Globus pallidus (tissue), 1 donor: ENCODE data around the gene SERTAD1.
"Not testable (repeated sequence)": the region's sequence is repeated elsewhere in the genome, so short reads cannot be mapped to it uniquely, and the experiment has no call there.

Experiments used
- DNase-seq: peaks from one replicate; pipeline ENCODE4 v3.0.0-alpha.2; 2015; ENCODE audit warnings: low spot score

The SERTAD1 gene

GRCh38 chr19:40425450-40426287, at the start of gene SERTAD1:
TSS of gene SERTAD1 (minus strand) at chr19:40425992. CDS start at chr19:40423546, 2,446 bp downstream.
- DNase-seq = peak; percentile 100

DNA sequence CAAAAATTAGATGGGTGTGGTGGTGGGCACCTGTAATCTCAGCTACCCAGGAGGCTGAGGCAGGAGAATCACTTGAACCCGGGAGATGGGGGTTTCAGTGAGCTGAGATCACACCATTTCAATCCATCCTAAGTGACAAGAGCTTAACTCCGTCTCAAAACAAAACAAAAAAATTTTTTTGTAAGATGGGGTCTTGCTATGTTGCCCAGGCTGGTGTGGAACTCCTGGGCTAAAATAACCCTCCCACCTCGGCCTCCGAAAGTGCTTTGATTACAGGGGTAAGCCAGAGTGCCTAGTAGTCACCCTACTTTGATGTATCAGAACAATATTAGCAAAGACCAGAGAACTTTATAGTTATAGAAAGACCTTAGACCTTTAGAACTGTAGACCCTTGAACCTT, 48.9 kb upstream of the SERTAD1 start:
- DNase-seq = no peak

GRCh38 chr19:40472516-40472915, 46.7 kb upstream of the SERTAD1 start:
- DNase-seq = no peak

DNA sequence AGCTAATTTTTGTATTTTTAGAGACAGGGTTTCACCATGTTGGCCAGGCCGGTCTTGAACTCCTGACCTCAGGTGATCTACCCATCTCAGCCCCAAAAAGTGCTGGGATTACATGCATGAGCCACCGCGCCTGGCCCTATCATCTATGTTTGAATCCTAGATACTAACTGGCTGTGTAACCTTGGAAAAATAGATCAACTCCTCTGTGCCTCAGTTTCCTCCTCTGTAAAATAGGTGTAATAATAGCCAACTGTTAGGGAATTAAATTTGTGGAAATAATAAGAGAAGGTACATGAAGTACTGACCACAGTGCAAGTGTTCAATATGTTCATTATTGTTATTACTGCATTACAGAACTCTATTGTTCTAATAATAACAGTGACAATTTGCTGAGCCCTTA, 45.3 kb upstream of the SERTAD1 start:
- DNase-seq = no peak

DNA sequence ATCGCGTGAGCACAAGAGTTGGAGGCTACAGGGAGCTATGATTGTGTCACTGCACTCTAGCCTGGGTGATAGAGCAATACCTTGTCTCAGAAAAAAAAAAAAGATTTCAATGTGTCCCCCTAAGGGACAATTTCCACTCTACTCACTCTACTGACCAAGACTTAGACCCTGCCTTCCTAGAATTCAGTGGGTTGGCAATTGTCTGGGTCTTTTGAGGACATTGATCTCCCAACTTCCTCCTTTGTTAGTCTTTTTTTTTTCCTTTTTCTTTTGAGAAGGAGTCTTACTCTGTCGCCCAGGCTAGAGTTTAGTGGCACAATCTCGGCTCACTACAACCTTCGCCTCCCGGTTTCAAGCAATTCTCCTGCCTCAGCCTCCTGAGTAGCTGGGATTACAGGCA, 43.2 kb upstream of the SERTAD1 start:
- DNase-seq = no peak

GRCh38 chr19:40466985-40467734, 41.4 kb upstream of the SERTAD1 start, which contains the start of gene SPTBN4:
TSS of gene SPTBN4 (plus strand) at chr19:40467001. CDS start at chr19:40472622, 5,621 bp downstream.
- no peak for DNase-seq

DNA sequence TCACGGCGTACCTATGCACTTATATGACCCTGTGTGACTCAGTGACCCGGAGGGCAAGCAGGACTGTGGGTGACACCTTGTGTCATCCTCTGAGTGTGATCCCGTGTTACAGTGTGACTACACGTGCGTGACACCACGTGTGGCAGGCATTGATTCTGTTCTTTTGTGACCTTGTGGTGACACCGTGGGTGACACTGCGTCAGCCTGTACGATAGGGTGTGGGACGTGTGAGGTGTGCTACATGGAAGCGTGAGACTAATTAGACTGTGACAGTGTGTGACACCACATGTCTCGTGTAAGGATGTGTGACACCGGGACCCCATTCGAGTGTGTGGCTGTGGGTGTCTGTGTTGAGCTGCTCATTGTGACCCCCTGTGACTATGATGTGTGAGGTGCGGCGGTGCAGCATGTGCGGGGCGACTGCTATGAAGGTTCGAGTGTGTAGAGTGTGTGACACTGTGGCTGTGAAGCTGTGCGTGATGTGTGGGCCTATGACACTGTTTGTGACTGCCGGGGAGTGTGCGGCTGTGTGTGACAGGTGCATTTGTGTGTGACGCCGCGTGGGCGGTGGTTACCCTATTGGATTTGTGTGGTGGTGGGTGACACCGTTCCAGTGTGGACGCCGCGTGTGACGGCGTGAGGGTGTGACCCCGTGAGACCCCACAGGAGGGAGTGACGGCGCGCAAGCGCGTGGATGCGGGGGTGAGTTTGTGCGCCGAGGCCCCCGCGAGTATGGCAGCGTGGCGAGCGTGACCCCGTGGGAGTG, 40.6 kb upstream of the SERTAD1 start:
- no peak for DNase-seq

DNA sequence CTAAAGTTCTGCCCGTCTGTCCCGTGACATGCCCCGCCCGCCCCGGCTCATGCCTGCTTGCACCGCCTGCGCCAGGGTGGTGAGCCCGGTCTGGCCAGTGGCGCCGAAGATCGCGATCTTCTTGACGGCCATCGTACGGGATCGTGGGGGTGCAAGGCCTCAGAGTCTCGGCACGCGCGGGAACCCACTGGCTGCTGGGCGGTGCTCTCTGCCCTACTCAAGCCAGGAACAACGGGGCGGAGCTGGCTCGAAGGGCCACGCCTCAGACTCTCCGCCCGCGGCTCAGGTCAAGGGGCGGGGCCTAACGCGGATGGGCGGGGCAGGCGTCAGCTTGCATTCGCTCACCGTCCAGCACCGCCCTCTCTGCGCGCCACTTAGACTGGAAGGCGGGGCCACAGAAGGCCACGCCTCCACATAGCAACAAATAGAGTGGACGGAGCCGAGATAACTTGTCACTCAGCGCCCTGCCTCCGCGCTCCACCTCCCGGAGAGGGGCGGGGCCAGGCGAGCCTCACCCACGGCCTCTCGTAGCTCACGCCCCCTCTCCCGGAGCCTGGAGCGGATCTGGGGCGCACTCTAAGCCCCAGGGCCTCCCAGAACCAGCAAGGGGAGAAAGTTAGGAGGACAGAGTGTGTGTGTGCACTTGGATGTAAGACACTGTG, 39.9 kb upstream of the SERTAD1 start, which contains the start of gene BLVRB:
TSS of gene BLVRB (minus strand) at position 189 of the 662 bp plus-strand sequence. CDS start at position 132, 57 bp downstream.
- DNase-seq = peak; percentile 100

DNA sequence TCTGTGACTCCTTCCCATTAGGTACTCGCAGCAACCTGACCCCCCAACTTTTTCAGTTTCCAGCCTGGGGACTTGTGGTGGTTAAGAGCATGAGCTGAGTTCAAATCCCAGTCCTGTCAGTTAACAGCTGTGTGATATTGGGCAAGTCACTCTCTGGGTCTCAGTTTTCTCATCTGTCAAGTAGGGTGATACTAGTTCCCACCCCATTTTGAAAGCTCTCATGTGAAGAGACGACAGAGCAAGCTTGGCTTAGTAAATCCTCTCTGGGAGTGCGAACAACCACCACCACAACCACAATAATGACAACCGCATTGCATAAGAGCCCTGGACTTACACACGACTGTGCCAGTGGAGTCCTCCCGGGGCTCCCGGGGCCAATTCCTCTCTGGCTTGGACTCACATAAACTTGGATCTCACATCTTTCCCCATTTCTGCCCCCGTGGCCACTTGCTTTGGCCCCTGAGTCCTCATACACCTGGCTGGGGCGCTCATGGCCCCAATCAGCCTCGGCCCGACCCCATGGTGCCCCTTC, 39.3 kb upstream of the SERTAD1 start:
- no peak for DNase-seq

DNA sequence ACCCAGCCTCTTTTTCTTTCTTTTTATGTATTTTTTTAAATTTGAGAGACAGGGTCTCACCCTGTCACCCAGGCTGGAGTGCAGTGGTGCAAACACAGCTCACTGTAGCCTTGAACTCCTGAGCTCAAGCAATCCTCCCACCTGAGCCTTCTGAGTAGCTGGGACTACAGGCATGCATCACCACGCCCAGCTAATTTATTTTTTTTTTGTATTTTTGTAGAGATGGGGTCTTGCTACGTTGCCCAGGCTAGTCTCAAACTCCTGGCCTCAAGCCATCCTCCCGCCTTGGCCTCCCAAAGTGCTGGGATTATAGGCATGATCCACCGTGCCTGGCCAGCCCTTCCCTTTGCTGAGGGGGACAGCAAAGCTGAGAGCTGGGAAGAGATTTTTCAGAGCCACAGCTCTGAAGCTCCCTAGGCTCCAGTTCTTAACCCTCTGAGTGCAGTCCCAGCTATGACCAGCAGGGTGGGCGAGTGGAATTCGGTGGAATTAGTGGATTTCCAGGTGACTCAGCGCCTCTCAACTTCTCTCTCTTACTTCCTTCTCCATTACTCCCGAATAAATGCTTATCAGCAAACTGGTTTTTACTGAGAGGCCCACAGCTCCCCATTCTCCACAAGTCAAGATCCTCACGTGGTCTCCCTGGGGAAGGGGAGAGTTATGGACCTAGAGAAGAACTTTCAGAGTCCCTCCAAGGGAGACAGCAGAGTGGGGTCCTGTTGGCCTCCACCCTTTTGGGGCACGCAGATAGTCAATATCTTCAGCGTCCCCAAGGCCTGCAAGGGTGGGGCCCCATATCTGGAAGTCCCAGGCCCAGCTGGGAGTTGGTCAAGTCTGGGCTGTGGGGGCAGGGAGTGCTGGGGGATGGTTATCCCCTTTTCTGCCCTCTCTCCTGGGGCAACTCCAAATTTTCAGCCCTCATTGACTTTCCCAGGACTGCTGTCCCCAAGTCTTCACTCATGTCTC, 38.5 kb upstream of the SERTAD1 start:
- peak; percentile 54 for DNase-seq

DNA sequence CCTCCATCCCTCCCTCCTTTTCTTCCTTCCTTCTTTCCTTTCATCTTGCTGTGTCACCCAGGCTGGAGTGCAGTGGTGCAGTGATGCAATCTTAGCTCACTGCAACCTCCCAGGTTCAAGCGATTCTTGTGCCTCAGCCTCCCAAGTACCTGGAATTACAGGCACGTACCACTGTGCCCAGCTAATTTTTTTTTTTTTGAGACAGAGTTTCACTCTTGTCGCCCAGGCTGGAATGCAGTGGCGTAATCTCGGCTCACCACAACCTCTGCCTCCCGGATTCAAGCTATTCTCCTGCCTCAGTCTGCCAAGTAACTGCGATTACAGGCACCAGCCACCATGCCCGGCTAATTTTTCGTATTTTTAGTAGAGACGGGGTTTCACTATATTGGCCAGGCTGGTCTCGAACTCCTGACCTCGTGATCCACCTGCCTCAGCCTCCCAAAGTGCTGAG, 37.8 kb upstream of the SERTAD1 start:
- not testable (repeated sequence) for DNase-seq

DNA sequence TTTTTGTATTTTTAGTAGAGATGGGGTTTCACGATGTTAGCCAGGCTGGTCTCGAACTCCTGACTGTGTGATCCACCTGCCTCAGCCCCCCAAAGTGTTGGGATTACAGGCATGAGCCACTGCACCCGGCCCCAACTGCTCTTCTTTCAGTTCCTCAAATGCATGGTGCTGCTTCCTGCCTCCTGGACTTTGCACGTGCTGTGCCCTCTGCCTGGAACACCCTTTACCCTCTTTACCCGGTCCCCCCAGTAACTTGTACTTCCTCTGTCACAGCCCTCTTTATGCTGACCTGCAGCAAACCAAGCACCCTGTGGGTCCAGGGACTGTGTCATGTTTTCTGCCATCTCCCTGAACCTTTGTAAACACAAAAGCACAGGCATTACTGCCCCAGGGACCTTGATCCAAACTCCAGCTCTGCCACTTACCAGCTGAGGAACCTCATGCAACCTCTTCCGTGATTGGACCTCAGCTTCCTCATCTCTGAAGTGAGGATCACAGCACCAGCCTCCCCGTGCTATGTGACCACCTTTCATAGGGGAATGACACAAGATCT, 36.0 kb upstream of the SERTAD1 start:
- DNase-seq = no peak

DNA sequence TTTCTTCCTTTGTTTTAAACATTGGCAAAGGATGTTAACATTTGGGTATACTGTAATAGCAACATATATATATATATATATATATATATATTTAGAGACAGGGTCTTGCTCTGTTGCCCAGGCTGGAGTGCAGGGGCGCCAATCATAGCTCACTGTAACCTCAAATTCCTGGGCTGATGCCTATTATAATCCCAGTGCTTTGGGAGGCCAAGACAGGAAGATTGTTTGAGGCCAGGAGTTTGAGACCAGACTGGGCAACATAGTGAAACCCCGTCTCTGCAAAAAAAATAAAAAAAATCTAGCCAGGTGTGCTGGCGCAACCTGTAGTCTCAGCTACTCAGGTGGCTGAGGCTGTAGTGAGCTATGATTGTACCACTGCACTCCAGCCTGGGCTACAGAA, 34.4 kb upstream of the SERTAD1 start:
- no peak for DNase-seq

DNA sequence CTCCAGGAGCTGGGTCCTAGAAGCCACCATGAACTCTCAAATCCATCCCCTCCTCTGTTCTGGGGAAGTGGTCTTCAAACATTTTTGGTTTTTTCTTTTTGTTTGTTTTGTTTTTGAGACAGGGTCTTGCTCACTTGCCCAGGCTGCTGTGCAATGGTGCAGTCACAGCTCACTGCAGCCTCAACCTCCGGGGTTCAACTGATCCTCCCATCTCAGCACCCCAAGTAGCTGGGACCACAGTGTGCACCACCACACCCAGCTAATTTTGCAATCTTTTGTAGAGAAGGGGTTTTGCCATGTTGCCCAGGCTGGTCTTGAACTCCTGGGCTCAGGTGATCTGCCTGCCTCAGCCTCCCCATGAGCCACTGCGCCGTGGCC, 32.8 kb upstream of the SERTAD1 start:
- DNase-seq = no peak

DNA sequence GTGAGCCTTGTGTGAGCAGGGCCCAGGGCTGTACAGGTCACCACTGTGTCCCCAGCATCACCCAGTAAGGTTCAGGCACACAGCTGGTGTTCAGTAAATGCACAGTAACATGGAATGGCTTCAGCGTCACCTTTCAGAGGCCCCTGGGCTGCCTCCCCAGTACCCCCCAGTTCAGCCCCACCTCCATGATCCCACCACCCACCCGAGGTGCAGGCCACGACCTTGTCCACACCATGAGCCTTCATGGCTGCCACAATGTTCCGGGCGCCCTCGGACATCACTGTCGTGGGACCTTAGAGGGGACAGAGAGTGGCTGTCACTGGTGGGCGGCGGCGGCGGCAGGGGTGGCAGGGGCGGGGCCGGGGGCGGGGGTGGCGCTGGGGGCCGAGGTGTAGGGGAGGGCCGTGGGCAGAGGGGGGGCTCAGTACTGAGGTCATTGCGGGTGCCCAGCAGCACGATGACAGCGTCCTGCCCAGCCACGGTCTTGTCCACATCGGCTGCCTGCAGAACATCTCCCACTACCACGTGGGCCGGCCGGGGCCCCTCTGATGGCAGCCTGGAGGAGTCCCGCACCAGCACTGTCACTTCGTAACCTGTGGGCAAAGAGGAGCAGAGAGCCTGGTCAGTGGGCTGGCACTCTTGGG, 32.3 kb upstream of the SERTAD1 start:
- DNase-seq = no peak

GRCh38 chr19:40457048-40457447, 31.3 kb upstream of the SERTAD1 start:
- DNase-seq = no peak

DNA sequence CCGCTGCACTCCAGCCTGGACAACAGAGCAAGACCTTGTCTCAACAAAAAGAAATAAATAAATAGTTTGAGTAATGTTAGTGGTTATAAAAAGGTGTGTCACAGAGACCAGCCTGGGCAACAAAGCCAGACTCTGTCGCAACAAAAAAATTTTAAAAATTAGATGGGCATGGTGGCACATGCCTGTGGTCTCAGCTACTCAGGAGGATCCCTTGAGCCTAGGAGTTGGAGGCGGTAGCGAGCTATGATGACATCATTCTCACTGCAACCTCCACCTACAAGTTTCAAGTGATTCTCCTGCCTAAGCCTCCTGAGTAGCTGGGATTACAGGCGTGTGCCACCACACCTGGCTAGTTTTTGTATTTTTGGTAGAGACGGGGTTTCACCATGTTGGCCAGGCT, 28.2 kb upstream of the SERTAD1 start:
- not testable (repeated sequence) for DNase-seq

DNA sequence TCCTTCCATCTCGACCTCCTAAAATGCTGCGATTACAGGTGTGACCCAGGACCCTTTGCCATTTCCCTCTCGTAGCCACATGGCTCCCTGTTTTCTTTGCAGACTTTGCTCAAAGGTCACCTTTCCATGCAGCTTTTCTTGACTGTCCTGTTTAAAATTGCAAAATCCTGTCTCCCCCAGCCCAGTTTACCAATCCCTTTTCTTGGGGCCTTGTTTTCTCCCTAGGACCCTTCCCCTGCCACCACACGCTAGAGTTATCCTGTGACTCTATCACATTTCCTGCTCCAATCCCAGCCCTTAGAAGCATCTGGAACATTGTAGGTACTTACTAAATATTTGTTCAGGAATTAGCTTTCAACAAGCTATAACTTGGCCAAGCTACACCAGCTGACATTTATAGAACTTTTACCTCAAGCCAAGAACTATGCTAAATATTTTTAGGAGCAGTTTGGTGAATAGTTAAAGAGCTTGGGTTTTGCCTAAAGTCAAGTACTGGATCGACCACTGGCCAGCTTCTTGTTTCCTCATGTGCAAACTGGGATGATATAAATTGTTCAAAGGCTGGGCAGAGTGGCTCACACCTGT, 27.5 kb upstream of the SERTAD1 start:
- DNase-seq = no peak

DNA sequence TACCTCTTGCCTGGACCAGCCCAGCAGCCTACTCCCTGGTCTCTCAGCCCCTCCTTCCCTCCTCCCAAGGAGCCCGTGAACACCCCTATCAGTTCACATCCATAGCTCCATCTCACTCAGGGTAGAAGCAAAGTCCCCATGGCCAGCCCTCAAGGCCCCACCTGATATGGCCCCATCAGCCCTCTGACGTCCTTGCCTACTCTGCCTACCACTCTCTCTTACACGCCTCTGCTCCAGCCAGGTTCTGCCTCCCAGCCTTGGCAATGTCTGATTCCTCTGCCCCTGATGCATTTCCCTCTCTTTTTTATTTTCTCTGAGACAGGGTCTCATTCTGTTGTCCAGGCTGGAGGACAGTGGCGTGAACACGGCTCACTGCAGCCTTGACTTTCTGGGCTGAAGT, 26.2 kb upstream of the SERTAD1 start:
- DNase-seq = no peak
